B cell (primary cell): ENCODE results near the gene CARS2.

Experiments used
- EZH2 ChIP-seq: IDR thresholded peaks from 2 replicates; pipeline ENCODE4 v1.6.1; 2012; ENCODE audit warnings: borderline replicate concordance, low read depth, mild to moderate bottlenecking, moderate library complexity, low read length; ENCODE audit not compliant: insufficient read depth, poor library complexity, severe bottlenecking
- TF ChIP-seq, protein P1 (sequence below): fragments of 200-600 bp; IDR thresholded peaks from one replicate; pipeline ENCODE4 v1.8.0; 2022; ENCODE audit warnings: antibody characterized with exemption, mild to moderate bottlenecking

DNA sequence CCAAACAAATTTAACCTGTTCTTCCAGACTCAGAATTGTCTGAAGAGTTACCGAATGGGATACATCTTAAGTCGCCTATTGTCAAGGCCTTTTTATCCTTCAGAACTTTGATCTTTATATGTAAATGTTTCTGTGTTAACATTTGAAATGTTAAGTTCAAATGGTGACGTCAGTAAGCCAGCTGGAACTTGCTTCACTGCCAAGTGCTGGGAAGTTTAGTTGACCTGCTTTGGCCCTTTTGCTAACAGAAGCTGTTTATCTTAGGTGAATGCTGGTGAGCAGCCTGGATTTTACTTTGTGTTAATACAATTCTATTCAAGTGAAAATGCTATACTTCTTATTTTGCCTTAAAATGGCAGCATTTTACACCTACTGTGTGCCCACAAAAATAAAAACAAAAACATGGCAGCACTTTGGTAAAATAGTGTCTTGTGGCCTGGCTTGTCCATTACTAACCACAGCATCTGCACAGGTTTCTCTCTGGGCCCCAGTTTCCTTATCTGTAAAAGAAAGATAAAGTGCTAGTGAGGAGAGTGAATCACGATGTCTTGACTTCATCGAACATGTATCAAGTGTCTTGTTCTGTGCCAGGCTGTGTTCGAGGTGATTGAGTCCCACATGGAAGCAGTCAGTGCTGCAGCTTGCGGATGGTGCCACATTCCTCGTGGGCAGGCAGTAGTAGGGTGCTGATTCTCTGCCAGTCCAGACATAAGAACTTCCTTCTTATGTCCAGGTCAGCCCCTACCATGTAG lies 88.4 kb downstream of the CARS2 start:
- TF ChIP-seq, protein P1, sequence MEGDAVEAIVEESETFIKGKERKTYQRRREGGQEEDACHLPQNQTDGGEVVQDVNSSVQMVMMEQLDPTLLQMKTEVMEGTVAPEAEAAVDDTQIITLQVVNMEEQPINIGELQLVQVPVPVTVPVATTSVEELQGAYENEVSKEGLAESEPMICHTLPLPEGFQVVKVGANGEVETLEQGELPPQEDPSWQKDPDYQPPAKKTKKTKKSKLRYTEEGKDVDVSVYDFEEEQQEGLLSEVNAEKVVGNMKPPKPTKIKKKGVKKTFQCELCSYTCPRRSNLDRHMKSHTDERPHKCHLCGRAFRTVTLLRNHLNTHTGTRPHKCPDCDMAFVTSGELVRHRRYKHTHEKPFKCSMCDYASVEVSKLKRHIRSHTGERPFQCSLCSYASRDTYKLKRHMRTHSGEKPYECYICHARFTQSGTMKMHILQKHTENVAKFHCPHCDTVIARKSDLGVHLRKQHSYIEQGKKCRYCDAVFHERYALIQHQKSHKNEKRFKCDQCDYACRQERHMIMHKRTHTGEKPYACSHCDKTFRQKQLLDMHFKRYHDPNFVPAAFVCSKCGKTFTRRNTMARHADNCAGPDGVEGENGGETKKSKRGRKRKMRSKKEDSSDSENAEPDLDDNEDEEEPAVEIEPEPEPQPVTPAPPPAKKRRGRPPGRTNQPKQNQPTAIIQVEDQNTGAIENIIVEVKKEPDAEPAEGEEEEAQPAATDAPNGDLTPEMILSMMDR, result no peak
- TF ChIP-seq EZH2, result no peak
